ENCODE measurements around the gene CWC25.

Gene CWC25

DNA sequence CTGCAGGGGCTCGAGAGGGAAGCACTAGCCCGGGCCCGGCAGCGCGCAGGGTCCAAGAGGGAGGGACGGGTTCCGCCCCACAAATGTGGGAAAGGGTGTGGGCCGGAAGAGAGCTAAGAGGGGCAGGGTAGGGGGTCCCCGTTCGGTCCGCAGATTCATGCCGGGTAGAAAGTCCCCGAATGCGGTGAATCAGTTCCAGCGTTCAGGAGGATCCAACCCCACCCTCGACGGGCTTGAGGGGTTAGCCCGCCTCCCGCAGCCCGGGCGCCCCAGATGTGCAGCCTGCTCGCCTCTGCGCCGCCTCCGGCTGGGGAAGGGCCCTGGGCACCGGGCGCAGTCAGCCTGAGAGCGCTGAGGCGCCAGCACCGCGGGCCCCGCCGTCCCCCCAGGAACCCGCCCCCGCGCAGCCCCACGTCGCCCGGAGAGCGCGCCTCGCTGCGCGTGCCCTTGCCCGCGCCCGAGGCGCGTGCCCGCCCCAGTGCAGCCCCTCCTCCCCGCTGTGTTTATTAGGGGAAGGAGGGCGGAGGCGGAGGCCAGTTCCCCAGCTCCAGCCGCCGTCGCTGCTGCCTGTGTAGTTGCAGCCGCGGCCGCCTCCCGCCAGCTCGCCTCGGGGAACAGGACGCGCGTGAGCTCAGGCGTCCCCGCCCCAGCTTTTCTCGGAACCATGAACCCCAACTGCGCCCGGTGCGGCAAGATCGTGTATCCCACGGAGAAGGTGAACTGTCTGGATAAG, 44.6 kb upstream of the CWC25 start, which contains the start of gene LASP1:
Gene LASP1, plus strand, starts transcription at position 533 of the 733 bp plus-strand sequence. Its CDS starts 132 bp downstream, at position 665.
- TF ChIP-seq, protein P1, sequence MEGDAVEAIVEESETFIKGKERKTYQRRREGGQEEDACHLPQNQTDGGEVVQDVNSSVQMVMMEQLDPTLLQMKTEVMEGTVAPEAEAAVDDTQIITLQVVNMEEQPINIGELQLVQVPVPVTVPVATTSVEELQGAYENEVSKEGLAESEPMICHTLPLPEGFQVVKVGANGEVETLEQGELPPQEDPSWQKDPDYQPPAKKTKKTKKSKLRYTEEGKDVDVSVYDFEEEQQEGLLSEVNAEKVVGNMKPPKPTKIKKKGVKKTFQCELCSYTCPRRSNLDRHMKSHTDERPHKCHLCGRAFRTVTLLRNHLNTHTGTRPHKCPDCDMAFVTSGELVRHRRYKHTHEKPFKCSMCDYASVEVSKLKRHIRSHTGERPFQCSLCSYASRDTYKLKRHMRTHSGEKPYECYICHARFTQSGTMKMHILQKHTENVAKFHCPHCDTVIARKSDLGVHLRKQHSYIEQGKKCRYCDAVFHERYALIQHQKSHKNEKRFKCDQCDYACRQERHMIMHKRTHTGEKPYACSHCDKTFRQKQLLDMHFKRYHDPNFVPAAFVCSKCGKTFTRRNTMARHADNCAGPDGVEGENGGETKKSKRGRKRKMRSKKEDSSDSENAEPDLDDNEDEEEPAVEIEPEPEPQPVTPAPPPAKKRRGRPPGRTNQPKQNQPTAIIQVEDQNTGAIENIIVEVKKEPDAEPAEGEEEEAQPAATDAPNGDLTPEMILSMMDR (IDR thresholded peaks at IDR 0.05; ENCODE audit: extremely low read depth, missing control alignments) = no peak
- peak; percentile 94 for DNase-seq (ENCODE audit: low spot score)

DNA sequence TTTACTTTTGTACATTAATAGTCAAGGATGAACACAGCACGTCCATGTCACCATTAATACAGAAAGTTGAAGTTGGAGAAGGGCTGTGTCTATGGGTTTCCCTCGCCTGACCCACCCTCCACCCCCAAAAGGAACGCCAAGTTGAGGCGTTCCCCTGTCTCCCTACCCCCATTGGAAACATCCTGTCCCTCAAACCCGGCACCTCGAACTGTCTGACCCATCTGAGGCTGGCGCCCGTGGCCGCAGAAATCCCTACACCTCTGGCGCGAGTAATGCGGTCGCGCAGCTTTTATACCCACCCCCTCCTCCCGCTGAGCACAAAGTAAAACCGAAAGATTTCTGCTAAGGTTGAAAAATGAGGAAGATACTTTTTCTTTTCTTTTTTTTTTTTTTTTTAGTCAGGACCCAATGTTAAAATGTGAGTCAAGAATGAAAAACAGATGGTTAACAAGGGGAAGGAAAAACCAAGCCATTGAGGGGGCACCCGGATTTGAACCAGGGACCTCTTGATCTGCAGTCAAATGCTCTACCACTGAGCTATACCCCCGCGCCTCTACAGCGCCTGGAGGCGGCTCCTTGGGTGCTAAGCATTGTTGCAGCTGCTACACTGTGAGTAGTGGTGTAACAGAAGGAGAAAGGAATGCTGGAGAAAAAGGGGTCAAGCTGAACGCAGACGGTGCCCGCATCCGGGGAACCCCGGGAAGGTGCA, 43.9 kb upstream of the CWC25 start:
- TF ChIP-seq, protein P1 (IDR thresholded peaks at IDR 0.05; ENCODE audit: extremely low read depth, missing control alignments) = peak; percentile 25

DNA sequence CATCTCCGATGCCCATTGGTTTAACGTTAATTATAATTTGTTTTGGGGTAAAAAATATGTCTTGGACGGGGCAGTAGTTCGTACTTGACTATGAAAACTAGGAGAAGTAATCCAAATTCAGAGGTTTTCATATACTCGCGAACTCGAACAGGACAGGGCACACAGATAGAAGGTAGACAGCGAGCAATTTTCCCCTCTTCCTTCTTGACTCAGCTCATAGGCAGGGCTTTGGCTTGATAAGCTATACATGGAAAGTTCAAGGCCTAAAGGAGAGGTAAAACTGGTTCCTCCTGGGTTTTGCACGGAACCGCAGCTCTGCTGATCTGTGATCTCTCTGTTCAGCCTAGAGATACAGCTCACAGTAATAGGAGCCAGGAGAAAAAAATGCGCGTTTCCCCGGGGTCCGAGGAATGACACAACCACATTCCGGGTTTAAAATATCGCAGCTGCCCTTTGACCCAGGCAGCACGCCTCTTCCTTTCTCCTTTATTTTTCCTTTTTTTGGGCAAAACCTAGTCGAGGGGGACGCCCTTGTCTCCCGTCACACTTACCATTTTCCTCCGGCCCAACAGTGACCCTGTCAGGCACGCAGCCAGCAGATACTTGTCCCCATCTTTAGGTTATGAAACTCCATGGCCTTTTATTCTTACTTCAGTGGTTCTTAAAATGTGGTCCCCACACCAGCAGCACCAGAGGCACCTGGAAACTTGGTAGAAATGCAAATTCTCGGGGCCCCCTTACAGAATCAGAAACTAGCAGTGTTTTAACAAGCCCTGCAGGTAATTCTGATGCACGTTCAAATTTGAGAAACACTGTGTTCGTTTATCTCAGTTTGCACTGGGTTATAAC, 43.1 kb upstream of the CWC25 start:
- peak; percentile 41 for DNase-seq (ENCODE audit: low spot score)

More for the DNA sequence above, 43.9 kb upstream of the CWC25 start:
- peak; percentile 81 for DNase-seq (ENCODE audit: low spot score)

DNA sequence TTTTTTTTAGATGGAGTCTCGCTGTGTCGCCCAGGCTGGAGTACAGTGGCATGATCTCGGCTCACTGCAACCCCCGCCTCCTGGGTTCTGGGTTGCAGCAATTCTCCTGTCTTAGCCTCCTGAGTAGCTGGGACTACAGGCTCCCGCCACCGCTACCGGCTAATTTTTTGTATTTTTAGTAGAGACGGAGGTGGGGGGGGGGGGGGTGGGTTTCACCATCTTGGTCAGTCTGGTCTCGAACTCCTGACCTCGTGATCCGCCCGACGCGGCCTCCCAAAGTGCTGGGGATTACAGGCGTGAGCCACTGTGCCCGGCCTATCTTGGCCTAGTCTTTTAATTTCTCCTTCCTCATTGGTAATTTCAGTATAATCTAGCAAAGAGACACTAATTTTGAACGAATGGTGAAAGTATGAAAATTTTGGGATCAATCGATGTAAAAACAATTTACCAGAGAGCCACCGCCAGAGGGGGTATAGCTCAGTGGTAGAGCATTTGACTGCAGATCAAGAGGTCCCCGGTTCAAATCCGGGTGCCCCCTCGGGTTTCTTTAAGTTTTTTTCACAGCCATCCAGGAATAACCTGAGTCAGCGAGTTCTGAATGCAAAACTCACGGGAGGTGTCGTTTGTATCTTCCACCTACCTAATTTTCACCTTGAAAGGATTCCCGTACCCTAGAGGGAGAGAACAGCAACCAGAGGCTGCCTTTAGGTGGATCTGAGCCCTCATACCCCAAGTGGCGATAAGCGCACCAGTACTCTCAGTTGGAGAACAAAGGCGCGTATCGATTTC, 42.3 kb upstream of the CWC25 start:
- TF ChIP-seq, protein P1 (IDR thresholded peaks at IDR 0.05; ENCODE audit: extremely low read depth, missing control alignments) = no peak
- DNase-seq (ENCODE audit: low spot score) = no peak

More for the DNA sequence above, 43.1 kb upstream of the CWC25 start:
- TF ChIP-seq, protein P1 (IDR thresholded peaks at IDR 0.05; ENCODE audit: extremely low read depth, missing control alignments) = no peak

DNA sequence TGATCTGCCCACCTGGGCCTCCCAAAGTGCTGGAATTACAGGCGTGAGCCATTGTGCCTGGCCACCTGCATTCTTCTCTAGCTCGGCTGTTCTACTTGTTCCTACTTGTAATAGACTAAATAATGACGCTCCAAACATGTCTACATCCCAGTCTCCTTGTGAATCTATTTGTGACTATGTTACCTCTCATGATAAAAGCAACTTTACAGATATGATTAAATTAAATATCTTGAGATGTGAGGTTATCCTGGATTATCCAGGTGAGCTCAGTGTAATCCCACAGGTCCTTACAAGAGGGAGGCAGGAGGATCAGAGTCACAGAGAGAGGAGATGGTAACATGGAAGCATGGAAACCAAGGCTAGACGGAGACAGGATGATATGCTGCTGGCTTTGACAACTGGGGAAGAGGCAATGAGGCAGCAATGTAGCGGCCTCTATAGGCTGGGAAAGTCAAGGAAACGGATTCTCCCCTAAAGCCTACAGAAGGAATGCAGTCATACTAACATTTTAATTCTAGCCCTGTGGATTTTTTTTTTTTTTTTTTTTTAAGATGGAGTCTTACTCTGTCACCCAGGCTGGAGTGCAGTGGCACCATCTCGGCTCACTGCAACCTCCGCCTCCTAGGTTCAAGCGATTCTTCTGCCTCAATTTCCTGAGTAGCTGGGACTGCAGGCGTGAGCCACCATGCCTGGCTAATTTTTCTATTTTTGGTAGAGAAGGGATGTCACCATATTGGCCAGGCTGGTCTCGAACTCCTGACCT, 39.7 kb upstream of the CWC25 start:
- TF ChIP-seq, protein P1 (IDR thresholded peaks at IDR 0.05; ENCODE audit: extremely low read depth, missing control alignments) = no peak
- no peak for DNase-seq (ENCODE audit: low spot score)

DNA sequence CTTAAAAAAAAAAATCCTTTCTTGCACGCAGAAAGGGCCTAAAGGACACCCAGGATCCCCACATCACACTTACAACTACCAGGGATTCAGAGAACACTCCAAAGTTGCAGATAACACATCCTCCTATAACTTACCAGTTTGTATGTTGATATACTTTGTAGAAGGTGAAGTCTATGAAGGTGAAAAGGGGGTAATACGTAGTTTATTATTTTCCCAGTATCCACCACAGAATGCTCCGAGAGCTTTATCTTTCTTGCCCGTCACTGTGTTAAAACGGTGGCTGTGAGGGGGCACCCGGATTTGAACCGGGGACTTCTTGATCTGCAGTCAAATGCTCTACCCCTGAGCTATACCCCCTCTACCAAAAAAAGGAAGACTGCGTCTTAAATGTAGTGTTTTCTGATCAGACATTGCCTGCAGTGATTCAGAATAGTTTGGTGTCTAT, 36.3 kb upstream of the CWC25 start:
- no peak for DNase-seq (ENCODE audit: low spot score)
- TF ChIP-seq, protein P1 (IDR thresholded peaks at IDR 0.05; ENCODE audit: extremely low read depth, missing control alignments) = no peak

Data from GM20000 (cell line).